Activated T-helper 2 cell treated with anti-CD3 and anti-CD28 coated beads, Interferon-gamma antibody, Interleukin-2, Interleukin-4, amounts not matched to agents 10 μg/mL and 5 μg/mL and 100 μg/mL, durations not matched to agents 14 hours and 24 hours and 36 hours (primary cell): ENCODE data around the gene MAML3. TPM values are rescaled to one million over a fixed set of nuclear protein-coding genes. Genes with fewer than 3 reads are reported as not detected.

Source experiments
- DNase-seq: peaks from one replicate; pipeline ENCODE4 v3.0.0; 2021; ENCODE audit warnings: low spot score
- H3K27ac Mint-ChIP-seq: one replicate; pipeline ENCODE4 v1.8.0; 2021; ENCODE audit warnings: mixed read lengths
- H3K27me3 Mint-ChIP-seq: one replicate; pipeline ENCODE4 v1.8.0; 2021; ENCODE audit warnings: low read depth, mixed read lengths
- H3K36me3 Mint-ChIP-seq: one replicate; pipeline ENCODE4 v1.8.0; 2021; ENCODE audit warnings: low read depth, mixed read lengths
- H3K4me1 Mint-ChIP-seq: one replicate; pipeline ENCODE4 v1.8.0; 2021; ENCODE audit warnings: low read depth, mixed read lengths
- H3K4me3 Mint-ChIP-seq: one replicate; pipeline ENCODE4 v1.8.0; 2021; ENCODE audit warnings: low read depth, mild to moderate bottlenecking, moderate library complexity, mixed read lengths
- H3K9me3 Mint-ChIP-seq: one replicate; pipeline ENCODE4 v1.8.0; 2021; ENCODE audit warnings: mixed read lengths
- intact Hi-C: fragments of 100-400 bp; cut with micrococcal nuclease; formaldehyde crosslinking; loops from one replicate; pipeline ENCODE4 v1.15.1; 2023
- total RNA-seq: library from RNA; stranded (reverse); gene quantifications from 2 replicates; pipeline ENCODE4 v1.2.3, GENCODE V29; 2022

Gene MAML3
- total RNA-seq, 1 donor from 2014 or later: 3.3 TPM

DNA sequence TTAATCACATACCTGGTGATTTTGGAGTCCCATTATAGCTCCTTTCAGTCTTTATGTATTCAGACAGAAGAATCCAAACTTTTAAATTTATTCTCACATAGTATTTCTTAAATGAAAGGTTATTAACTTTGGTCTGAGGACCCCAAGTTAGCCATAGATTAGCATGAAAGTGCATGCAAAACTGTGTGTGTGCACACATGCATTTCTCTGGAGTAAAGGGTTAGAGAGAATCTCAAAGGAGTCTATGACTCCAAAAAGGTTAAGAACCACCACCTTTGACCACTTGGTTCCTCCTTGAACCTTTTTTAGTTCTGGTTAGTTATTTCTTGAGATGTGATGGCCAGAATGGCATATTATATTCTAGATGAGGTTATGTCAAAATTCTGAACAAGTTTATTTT lies 386.4 kb downstream of the MAML3 start:
- Mint-ChIP-seq H3K4me1 (no peaks in the 10 kb centered on the region), H3K27ac (no peak overlapping the region)
- intact Hi-C loops: no loop called here

DNA sequence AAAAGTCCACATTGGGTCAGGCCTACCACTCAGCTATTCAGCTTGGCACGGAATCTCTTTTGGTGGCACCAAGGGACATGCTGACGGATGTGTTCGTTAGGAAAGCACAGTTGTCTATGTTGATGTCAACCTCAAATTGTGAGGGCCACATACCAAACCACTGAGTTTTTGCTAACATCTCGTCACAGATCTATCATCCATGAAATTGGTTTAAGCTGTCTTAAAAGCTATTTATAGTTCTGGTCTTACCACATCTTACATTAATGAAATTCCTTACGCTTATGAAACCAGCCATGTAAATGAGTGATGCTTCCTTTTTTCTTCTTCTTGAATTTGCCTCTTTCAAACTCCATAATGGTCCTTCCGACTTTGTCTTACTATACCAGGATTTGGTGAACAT lies 386.8 kb downstream of the MAML3 start:
- Mint-ChIP-seq H3K27ac (no peak overlapping the region), H3K4me3 (no peak overlapping the region), H3K4me1 (no peaks in the 10 kb centered on the region), H3K36me3 (no peaks in the 10 kb centered on the region), H3K27me3 (peaks cover 6% of the 10 kb centered on the region), H3K9me3 (no peaks in the 10 kb centered on the region)
- intact Hi-C loops: no loop called here
- no peak for DNase-seq

More for the DNA sequence above, 386.4 kb downstream of the MAML3 start:
- H3K4me3 Mint-ChIP-seq: no peak overlapping the region
- H3K9me3 Mint-ChIP-seq: no peaks in the 10 kb centered on the region
- H3K27me3 Mint-ChIP-seq: peaks cover 6% of the 10 kb centered on the region
- no peaks in the 10 kb centered on the region for H3K36me3 Mint-ChIP-seq
- DNase-seq: no peak

DNA sequence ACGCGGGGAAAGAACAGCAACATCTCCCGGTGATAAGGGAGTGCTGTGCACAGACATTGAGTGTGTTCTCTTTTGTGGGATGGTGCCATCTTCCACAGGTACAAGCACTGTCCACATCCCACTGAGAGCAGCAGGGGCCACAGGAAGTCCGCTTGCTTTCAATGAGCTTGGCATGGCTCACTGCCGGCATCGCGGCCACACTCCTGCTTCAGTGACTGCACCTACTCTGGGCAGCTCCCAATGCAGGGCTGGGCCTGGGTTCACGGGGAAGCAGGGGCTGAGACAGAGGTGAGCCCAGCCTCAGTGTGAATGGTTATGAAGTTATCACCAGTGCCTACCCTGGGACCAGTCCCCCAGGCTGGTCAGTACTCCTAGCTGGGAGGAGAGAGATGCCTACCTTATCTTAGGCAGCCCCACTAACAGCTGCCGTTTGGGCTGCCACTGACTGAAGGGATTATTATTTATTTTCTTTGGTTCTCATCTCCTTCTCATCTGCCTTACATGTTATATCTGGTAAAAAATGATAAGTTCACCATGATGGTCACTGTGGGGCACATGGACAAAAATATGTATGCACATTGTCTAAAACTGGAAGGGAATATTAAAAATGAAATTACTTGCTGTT lies 389.2 kb downstream of the MAML3 start:
- intact Hi-C loops: no loop called here
- no peaks in the 10 kb centered on the region for H3K36me3 Mint-ChIP-seq
- H3K27me3 Mint-ChIP-seq: peaks cover 12% of the 10 kb centered on the region
- H3K9me3 Mint-ChIP-seq: no peaks in the 10 kb centered on the region
- H3K4me1 Mint-ChIP-seq: no peaks in the 10 kb centered on the region
- DNase-seq: no peak
- no peak overlapping the region for H3K27ac Mint-ChIP-seq
- no peak overlapping the region for H3K4me3 Mint-ChIP-seq

DNA sequence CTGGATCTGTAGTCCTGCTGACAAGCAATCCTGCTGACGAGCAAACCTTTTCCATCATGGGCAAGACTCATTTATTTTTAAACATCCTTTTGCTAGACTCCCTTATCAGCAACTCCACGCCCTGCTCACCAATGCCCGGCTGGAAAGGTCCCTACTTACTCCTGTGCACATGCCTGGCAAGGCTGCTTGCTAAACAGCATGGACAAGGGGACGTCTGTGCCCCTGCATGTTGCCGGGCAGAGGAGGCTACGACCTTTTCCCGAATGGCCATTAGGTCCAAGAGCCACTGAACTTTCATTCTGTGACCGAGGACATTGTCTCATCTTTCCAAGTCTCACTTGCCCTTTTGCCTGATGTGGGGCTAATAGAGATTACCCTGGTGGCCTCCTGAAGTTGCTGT lies 389.8 kb downstream of the MAML3 start:
- no peak overlapping the region for H3K4me3 Mint-ChIP-seq
- H3K9me3 Mint-ChIP-seq: no peaks in the 10 kb centered on the region
- intact Hi-C loops: no loop called here
- no peak for DNase-seq
- H3K27me3 Mint-ChIP-seq: peaks cover 12% of the 10 kb centered on the region
- no peaks in the 10 kb centered on the region for H3K4me1 Mint-ChIP-seq
- H3K27ac Mint-ChIP-seq: no peak overlapping the region
- H3K36me3 Mint-ChIP-seq: no peaks in the 10 kb centered on the region

DNA sequence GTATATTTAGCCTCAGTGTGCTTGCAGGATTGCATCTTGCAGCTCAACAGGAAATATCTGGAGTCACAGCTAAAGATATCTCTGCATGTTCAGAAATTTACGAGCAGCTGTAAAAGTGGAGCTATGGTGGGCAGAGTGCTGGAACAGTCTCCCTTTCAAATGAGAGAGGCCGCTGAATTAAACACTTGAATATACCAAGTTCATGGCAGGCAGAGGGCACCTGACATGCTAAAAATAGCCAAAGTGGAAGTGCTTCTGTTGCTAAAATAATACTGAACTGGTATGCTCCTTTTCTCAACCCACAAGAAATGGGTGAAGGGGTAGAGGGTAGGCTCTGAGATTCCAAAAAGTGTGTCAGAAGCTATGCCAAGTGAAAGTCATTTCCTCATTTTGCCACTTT lies 390.3 kb downstream of the MAML3 start:
- intact Hi-C loops: no loop called here
- peaks cover 12% of the 10 kb centered on the region for H3K27me3 Mint-ChIP-seq
- no peak for DNase-seq
- no peaks in the 10 kb centered on the region for H3K9me3 Mint-ChIP-seq
- no peaks in the 10 kb centered on the region for H3K36me3 Mint-ChIP-seq
- H3K4me1 Mint-ChIP-seq: no peaks in the 10 kb centered on the region
- no peak overlapping the region for H3K4me3 Mint-ChIP-seq
- H3K27ac Mint-ChIP-seq: no peak overlapping the region

DNA sequence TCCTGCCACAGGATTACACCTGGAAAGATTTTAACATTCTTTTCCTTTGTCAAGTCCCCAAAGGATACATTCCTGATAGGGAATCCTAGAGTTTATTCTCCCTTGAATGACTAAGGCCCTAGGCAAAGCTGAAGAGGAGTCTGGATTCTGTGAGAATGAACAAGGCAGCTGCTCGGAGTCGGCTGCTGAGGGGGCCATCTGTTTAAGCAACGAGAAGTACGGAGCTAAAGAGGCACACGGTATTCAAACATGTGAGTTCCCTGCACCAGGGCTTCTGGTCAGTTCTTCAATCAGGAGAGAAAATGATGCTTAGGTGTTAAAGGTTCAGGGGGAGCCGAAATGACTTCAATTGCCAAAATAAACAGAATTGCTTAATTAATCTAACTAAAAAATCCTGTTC lies 390.8 kb downstream of the MAML3 start:
- DNase-seq: no peak
- Mint-ChIP-seq H3K4me1 (no peaks in the 10 kb centered on the region), H3K27me3 (peaks cover 12% of the 10 kb centered on the region), H3K36me3 (no peaks in the 10 kb centered on the region), H3K4me3 (no peak overlapping the region), H3K27ac (no peak overlapping the region), H3K9me3 (no peaks in the 10 kb centered on the region)
- intact Hi-C loops: no loop called here

DNA sequence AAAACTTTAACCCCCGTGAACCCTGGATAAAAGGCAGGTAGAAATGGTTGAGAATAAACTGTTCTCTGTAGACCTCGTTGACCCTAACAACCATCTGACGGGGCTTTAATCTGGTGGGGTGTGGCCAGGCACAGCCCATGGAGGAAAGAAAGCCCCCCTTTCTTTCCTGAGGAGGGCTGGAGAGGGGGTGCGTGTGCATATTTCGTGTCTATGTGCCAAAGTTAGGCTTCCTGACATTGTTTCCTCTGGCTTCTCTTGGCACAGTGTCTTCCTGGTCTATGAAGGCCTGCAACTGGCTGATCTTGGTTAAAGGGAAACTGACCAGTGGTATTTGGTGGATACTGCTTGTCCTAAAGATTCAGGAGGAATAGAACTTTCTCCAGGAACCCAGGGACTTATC lies 391.3 kb downstream of the MAML3 start:
- no peak overlapping the region for H3K27ac Mint-ChIP-seq
- DNase-seq: no peak
- no peaks in the 10 kb centered on the region for H3K36me3 Mint-ChIP-seq
- H3K27me3 Mint-ChIP-seq: peaks cover 14% of the 10 kb centered on the region
- intact Hi-C loops: no loop called here
- no peak overlapping the region for H3K4me3 Mint-ChIP-seq
- no peaks in the 10 kb centered on the region for H3K4me1 Mint-ChIP-seq
- no peaks in the 10 kb centered on the region for H3K9me3 Mint-ChIP-seq

DNA sequence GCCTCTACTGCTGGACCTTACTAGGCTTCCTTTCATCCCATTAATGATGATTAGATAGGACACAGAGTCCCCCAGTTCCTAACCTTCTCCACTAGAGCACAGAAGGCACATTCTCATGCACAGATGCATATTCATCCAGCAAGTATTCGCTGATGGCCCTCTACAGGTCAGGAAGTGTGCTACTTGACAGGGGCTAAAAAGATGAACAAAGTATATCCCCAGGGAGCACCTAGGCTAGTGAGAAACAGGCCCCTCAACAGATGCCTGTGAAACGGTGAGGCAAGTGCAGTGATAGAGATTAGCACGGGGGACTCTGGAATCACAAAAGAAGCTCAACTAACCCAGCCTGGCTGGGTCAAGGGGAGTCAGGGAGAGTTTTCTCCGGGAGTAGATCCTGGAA lies 392.5 kb downstream of the MAML3 start:
- H3K36me3 Mint-ChIP-seq: no peaks in the 10 kb centered on the region
- H3K27ac Mint-ChIP-seq: no peak overlapping the region
- H3K4me3 Mint-ChIP-seq: no peak overlapping the region
- DNase-seq: no peak
- H3K27me3 Mint-ChIP-seq: peaks cover 15% of the 10 kb centered on the region
- intact Hi-C loops: no loop called here
- H3K4me1 Mint-ChIP-seq: no peaks in the 10 kb centered on the region
- H3K9me3 Mint-ChIP-seq: no peaks in the 10 kb centered on the region

DNA sequence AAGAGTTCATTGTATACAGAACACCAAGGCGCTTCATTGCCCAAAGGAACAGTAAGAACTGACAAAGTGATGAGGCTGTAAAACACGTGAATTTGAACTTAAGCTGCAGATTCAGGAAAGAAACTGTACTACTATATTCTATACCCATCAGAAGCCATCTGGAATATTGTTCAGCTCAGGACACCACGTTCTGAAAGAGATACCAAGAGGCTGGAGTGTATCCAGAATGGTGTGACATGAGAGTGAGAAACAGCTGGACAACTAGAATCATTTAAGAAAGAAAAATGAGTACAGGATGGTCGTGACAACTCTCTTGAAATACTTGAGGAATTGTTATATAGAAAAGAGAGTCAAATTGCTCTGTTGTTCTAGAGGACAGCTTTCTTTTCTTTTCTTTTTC lies 393.4 kb downstream of the MAML3 start:
- H3K4me3 Mint-ChIP-seq: no peak overlapping the region
- no peaks in the 10 kb centered on the region for H3K9me3 Mint-ChIP-seq
- intact Hi-C loops: no loop called here
- H3K4me1 Mint-ChIP-seq: no peaks in the 10 kb centered on the region
- H3K27ac Mint-ChIP-seq: no peak overlapping the region
- no peak for DNase-seq
- H3K36me3 Mint-ChIP-seq: no peaks in the 10 kb centered on the region
- H3K27me3 Mint-ChIP-seq: peaks cover 15% of the 10 kb centered on the region

DNA sequence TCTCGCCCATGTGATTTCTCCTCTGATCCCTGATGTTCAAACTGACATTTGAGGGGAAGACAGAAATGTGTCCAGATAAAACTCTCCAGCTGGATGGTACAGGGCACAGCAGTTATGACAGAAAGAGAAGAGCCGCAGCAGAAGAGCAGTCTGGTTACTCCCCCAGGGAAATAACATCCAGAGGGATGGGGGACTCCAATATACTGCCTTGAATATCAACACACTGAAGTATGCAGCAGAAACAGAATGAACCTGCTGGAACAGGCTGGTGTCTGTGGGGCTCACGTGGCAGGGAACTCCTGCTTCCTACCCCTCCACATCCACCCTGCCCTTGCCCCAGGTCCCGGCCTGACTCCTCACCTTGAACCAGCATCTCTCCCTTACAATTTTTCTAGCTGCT lies 394.9 kb downstream of the MAML3 start:
- H3K9me3 Mint-ChIP-seq: no peaks in the 10 kb centered on the region
- no peak for DNase-seq
- no peak overlapping the region for H3K4me3 Mint-ChIP-seq
- H3K27me3 Mint-ChIP-seq: peaks cover 11% of the 10 kb centered on the region
- H3K4me1 Mint-ChIP-seq: no peaks in the 10 kb centered on the region
- no peak overlapping the region for H3K27ac Mint-ChIP-seq
- intact Hi-C loops: no loop called here
- no peaks in the 10 kb centered on the region for H3K36me3 Mint-ChIP-seq

DNA sequence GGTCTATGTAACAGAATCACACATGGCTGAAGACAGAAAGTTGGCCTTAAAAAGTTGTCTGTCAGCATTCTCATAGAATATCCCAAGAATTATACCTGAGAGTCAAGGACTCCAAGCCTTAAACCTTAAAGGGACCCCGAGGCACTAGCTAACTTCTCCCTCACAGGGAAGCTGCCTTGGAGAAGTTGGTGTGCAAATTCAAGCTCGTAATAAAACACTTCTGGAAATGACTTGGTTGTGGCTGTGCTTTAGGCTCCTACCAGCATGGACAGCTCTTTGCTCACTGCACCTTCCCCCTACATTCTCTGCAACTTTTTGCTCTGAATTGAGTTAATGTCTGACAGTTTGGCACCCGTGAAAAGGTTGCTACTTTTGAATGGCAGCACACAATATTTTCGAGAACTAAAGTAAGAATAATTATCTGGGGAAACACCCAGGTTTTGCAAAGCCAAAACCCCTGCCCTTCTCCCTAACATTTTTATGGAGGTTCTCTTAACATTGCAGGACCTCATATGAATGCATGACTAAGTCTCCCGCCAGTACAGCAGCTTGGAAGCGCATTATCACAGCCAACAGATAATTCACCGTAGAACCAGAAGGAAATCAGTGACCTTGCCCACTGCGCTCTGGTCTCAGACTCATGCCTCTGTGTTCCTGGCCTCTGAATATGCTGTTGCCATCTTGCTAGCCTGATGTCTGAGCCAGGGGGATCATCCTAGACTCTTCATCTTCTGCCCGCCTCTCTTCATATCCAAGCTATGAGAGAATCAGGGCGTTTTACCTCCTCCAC lies 397.4 kb downstream of the MAML3 start:
- no peaks in the 10 kb centered on the region for H3K4me1 Mint-ChIP-seq
- intact Hi-C loops: no loop called here
- DNase-seq: no peak
- H3K36me3 Mint-ChIP-seq: no peaks in the 10 kb centered on the region
- no peak overlapping the region for H3K27ac Mint-ChIP-seq
- H3K4me3 Mint-ChIP-seq: no peak overlapping the region
- H3K9me3 Mint-ChIP-seq: no peaks in the 10 kb centered on the region
- peaks cover 9% of the 10 kb centered on the region for H3K27me3 Mint-ChIP-seq

DNA sequence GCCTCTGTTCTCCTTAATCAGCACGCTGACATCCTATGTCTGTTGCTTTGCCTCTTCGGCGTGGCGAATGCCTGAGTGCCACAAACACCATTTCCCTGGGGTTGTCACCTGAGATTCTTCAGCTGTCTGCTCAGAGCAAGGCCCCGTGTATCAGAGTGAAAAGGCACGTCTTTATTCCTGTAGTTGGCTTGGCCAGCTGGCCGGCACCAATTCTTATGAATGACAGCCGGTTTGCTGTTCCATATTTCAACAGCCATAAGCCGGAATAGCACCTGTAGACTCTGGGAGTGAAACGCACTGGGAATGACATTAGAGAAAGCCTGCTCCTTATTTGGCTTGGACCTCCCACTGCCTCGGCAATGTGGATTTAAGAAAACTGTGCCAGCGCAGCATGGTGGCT lies 399.0 kb downstream of the MAML3 start:
- Mint-ChIP-seq H3K4me3 (no peak overlapping the region), H3K36me3 (no peaks in the 10 kb centered on the region), H3K27me3 (peaks cover 5% of the 10 kb centered on the region), H3K9me3 (no peaks in the 10 kb centered on the region), H3K4me1 (peaks cover 7% of the 10 kb centered on the region), H3K27ac (no peak overlapping the region)
- intact Hi-C loops: no loop called here
- no peak for DNase-seq

DNA sequence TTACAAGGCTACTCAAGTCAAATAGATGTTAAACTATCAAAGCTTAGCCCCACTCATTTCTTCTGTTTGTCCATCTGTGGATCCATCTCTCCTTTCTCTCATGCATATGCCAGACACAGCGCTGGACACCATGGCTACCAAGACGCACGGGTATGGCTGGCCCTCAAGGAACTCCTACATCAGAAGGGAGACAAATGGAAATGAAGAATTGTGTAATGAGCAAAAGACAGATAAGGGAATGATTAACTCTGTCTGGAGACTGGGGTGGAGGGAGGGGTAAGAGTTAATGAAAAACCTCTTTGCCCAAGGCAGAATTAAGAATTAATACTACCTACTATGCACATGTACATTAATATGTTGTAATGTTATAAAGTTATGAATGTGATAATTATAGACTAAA lies 400.3 kb downstream of the MAML3 start:
- H3K4me3 Mint-ChIP-seq: no peak overlapping the region
- H3K9me3 Mint-ChIP-seq: no peaks in the 10 kb centered on the region
- peaks cover 4% of the 10 kb centered on the region for H3K27me3 Mint-ChIP-seq
- DNase-seq: no peak
- no peak overlapping the region for H3K27ac Mint-ChIP-seq
- peaks cover 7% of the 10 kb centered on the region for H3K4me1 Mint-ChIP-seq
- no peaks in the 10 kb centered on the region for H3K36me3 Mint-ChIP-seq
- intact Hi-C loops: no loop called here
